Measurements from ENCODE around the gene GCGR.

- TF ChIP-seq CTCF (IDR thresholded peaks at IDR 0.05 in 2 of 3, conservative IDR thresholded peaks at IDR 0.05 in 1 of 3; ENCODE audit: control insufficient read depth in 2 of 3, extremely low read depth in 1 of 3, insufficient read depth in 1 of 3, low read depth in 3 of 3, low read length in 3 of 3): no peak
- TF ChIP-seq MXI1 (IDR thresholded peaks at IDR 0.05; ENCODE audit: low read depth, low read length): no peak
- TF ChIP-seq EGR1 (IDR thresholded peaks at IDR 0.05; ENCODE audit: borderline replicate concordance in 1 of 2, low read depth in 2 of 2, low read length in 2 of 2): no peak
These were observed 40.9 kb downstream of the GCGR start for GRCh38 chr17:81844887-81845286.
